Measurements from ENCODE around the gene CERK. TPM values are rescaled to one million over a fixed set of nuclear protein-coding genes. Genes with fewer than 3 reads are reported as not detected.

CERK gene
- total and polyA plus RNA-seq, 9 of the 15 experiments (the other 6 are each of a cell fraction or from before 2014, with no cell fraction given), result 1.1 to 14.9 (median 8.7) TPM

- peaks cover 7% of the 10 kb centered on the region; the same call in 1 of the 2 replicates for H4K20me1 ChIP-seq (replicated peaks; ENCODE audit: control insufficient read depth, insufficient read depth, low read length)
- H3K36me3 ChIP-seq (ENCODE audit: control insufficient read depth, insufficient read depth, low read length), result 0 out of 3 replicates have a peak, but pooled peaks cover 2% of the 10 kb centered on the region
- ChIA-PET CTCF (ENCODE audit: low intra/inter-chr PET ratio) (no interaction called here), POLR2A (interaction anchor here (0.6 to 2.1 kb wide), 5 partner anchors 10 to 17 kb away, joined by 3 to 23 read pairs (median 6); partner anchors contain the start of gene TBC1D22A)
- no TSS peak for BruUV-seq (replicated peaks)
- TF ChIP-seq HDAC2 (IDR thresholded peaks at IDR 0.05), result no peak
- TF ChIP-seq SMARCC2 (IDR thresholded peaks at IDR 0.05; ENCODE audit: low read depth), result no peak
- TF ChIP-seq MTF1 (CRISPR knock-in tag; IDR thresholded peaks at IDR 0.05; ENCODE audit: borderline replicate concordance), result no peak
- TF ChIP-seq LEF1 (IDR thresholded peaks at IDR 0.05), result no peak
- no peak for TF ChIP-seq CREB5 (CRISPR knock-in tag; IDR thresholded peaks at IDR 0.05)
- TF ChIP-seq TFAM (CRISPR knock-in tag; conservative IDR thresholded peaks at IDR 0.05), result no peak
- TF ChIP-seq ZNF384 (IDR thresholded peaks at IDR 0.05; ENCODE audit: low read depth, low read length), result no peak
- TF ChIP-seq, protein P1, sequence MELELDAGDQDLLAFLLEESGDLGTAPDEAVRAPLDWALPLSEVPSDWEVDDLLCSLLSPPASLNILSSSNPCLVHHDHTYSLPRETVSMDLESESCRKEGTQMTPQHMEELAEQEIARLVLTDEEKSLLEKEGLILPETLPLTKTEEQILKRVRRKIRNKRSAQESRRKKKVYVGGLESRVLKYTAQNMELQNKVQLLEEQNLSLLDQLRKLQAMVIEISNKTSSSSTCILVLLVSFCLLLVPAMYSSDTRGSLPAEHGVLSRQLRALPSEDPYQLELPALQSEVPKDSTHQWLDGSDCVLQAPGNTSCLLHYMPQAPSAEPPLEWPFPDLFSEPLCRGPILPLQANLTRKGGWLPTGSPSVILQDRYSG (tag; conservative IDR thresholded peaks at IDR 0.05; ENCODE audit: low read depth), result no peak
- no peak for TF ChIP-seq RBFOX2 (IDR thresholded peaks at IDR 0.05; ENCODE audit: low read depth, low read length)
- no peak for TF ChIP-seq COPS2 (conservative IDR thresholded peaks at IDR 0.05)
- intact Hi-C loops (cut with micrococcal nuclease) (no loop called here), in situ Hi-C loops (cut with MboI) (no loop called here)
- no peak overlapping the region for H3K27ac ChIP-seq (ENCODE audit: extremely low read depth, low read depth, low read length)
- no peaks in the 10 kb centered on the region for H3K9me3 ChIP-seq (replicated peaks; ENCODE audit: control insufficient read depth, insufficient read depth, low read depth, low read length)
- no peak overlapping the region for H3K4me3 ChIP-seq
- no peaks in the 10 kb centered on the region for H3K27me3 ChIP-seq (ENCODE audit: control insufficient read depth in 2 of 2, insufficient read depth in 2 of 2, low read length in 2 of 2)
- peak overlapping the region in 1 of 2 experiments; percentile 68; a peak in 2 of 4 replicates for H3K9ac ChIP-seq (ENCODE audit: insufficient read depth in 1 of 2, low read depth in 2 of 2, low read length in 2 of 2)
- H2AFZ ChIP-seq (ENCODE audit: low read depth, low read length), result no peak overlapping the region
- peak overlapping the region; percentile 11; the same call in 1 of the 2 replicates for H3K4me2 ChIP-seq (ENCODE audit: insufficient read depth, low read length)
- no peak for ATAC-seq
- WGBS (ENCODE audit: insufficient coverage, low coverage, missing lambda C conversion rate), result 75% methylated on average over 16 of the region's 20 CpGs
- peaks cover 39% of the 10 kb centered on the region for H3K79me2 ChIP-seq (ENCODE audit: control insufficient read depth, insufficient read depth, low read length)
- H3K9me1 ChIP-seq (ENCODE audit: control insufficient read depth, insufficient read depth, low read length), result no peaks in the 10 kb centered on the region
- no peak for DNase-seq (ENCODE audit: extremely low read depth in 1 of 4, low spot score in 3 of 4)
- peaks cover 24 to 43% of the 10 kb centered on the region in 2 experiments for H3K4me1 ChIP-seq (replicated peaks in 1 of 2; ENCODE audit: control insufficient read depth in 2 of 2, insufficient read depth in 2 of 2, low read length in 2 of 2)
- FAIRE-seq, result no peak
Measured at GRCh38 chr22:46774980-46775849, 37.2 kb upstream of the CERK start.
